Measurements from ENCODE around the gene PFKFB2.

- TF ChIP-seq CTCF (IDR thresholded peaks at IDR 0.05; ENCODE audit: low read length) (no peak), EZH2 (optimal IDR thresholded peaks at IDR 0.05; ENCODE audit: low read depth, low read length) (no peak)
Measured at GRCh38 chr1:207129053-207129452, 76.0 kb downstream of the PFKFB2 start.
